ENCODE results near the gene RAD21L1.

The RAD21L1 gene

DNA sequence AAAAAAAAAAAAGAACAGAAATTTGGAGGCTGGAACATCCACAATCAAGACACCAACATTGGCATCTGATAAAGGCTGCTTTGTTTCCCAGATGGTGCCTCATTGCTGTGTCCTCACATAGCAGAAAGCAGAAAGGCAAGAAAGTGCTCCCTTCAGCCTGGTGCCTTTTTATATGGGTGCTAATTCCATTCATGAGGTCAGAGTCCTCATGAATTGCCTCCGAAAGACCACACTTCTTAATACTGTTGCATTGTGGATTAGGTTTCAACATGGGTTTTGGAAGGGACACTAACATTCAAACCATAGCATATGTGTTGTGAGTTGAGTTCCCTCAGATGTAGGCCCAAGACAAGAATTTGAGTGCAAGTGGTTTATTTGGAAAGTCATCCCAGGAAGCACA lies 30.6 kb upstream of the RAD21L1 start:
- Mint-ChIP-seq H3K36me3 (ENCODE audit: low read depth) (no peaks in the 10 kb centered on the region), H3K27me3 (ENCODE audit: low read depth) (peaks cover 22% of the 10 kb centered on the region), H3K4me3 (no peak overlapping the region), H3K4me1 (no peaks in the 10 kb centered on the region), H3K27ac (no peak overlapping the region), H3K9me3 (no peaks in the 10 kb centered on the region)
- no peak for TF ChIP-seq CTCF (IDR thresholded peaks at IDR 0.05; ENCODE audit: unreplicated experiment in 3 of 3)

- Mint-ChIP-seq H3K4me3 (no peak overlapping the region), H3K9me3 (no peaks in the 10 kb centered on the region), H3K36me3 (ENCODE audit: low read depth) (no peaks in the 10 kb centered on the region), H3K4me1 (no peaks in the 10 kb centered on the region), H3K27me3 (ENCODE audit: low read depth) (peaks cover 14% of the 10 kb centered on the region), H3K27ac (no peak overlapping the region)
- TF ChIP-seq CTCF (IDR thresholded peaks at IDR 0.05; ENCODE audit: unreplicated experiment in 3 of 3), result no peak
Measured at GRCh38 chr20:1196634-1197033, 29.2 kb upstream of the RAD21L1 start.

DNA sequence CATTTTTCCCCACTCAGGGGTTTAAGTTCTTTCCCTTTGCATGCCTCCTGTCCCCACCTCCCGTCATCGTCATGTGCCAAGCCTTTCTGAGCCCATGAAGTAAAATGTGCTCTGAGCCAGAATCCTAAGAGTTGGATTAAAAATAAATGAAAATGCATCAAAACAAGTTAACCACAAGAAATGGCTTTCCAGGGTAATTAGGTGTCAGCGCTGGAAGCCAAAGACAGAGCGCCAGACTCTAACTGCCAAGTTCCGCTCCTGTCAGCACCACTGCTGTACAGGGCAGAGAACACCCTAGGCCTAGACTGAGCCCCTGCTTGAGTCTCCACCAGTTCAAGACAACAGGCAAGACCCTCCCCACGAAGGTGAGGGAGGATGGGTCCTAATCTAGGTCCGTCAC lies 28.0 kb upstream of the RAD21L1 start:
- Mint-ChIP-seq H3K4me1 (no peaks in the 10 kb centered on the region), H3K36me3 (ENCODE audit: low read depth) (no peaks in the 10 kb centered on the region), H3K27ac (no peak overlapping the region), H3K4me3 (no peak overlapping the region), H3K27me3 (ENCODE audit: low read depth) (peaks cover 14% of the 10 kb centered on the region), H3K9me3 (no peaks in the 10 kb centered on the region)
- no peak for TF ChIP-seq CTCF (IDR thresholded peaks at IDR 0.05; ENCODE audit: unreplicated experiment in 3 of 3)

- H3K9me3 Mint-ChIP-seq, result no peaks in the 10 kb centered on the region
- H3K27me3 Mint-ChIP-seq (ENCODE audit: low read depth), result peaks cover 14% of the 10 kb centered on the region
- no peaks in the 10 kb centered on the region for H3K4me1 Mint-ChIP-seq
Measured at GRCh38 chr20:1198751-1199150, 27.1 kb upstream of the RAD21L1 start.

GRCh38 chr20:1199212-1199873 lies 26.5 kb upstream of the RAD21L1 start:
- Mint-ChIP-seq H3K27ac (no peak overlapping the region), H3K9me3 (no peaks in the 10 kb centered on the region), H3K36me3 (ENCODE audit: low read depth) (no peaks in the 10 kb centered on the region), H3K4me3 (no peak overlapping the region), H3K27me3 (ENCODE audit: low read depth) (peaks cover 14% of the 10 kb centered on the region), H3K4me1 (no peaks in the 10 kb centered on the region)
- TF ChIP-seq CTCF (IDR thresholded peaks at IDR 0.05; ENCODE audit: unreplicated experiment in 3 of 3), result no peak

More at GRCh38 chr20:1198751-1199150, 27.1 kb upstream of the RAD21L1 start:
- no peak for TF ChIP-seq CTCF (IDR thresholded peaks at IDR 0.05; ENCODE audit: unreplicated experiment in 3 of 3)
- H3K36me3 Mint-ChIP-seq (ENCODE audit: low read depth), result no peaks in the 10 kb centered on the region
- H3K4me3 Mint-ChIP-seq, result no peak overlapping the region
- H3K27ac Mint-ChIP-seq, result no peak overlapping the region

DNA sequence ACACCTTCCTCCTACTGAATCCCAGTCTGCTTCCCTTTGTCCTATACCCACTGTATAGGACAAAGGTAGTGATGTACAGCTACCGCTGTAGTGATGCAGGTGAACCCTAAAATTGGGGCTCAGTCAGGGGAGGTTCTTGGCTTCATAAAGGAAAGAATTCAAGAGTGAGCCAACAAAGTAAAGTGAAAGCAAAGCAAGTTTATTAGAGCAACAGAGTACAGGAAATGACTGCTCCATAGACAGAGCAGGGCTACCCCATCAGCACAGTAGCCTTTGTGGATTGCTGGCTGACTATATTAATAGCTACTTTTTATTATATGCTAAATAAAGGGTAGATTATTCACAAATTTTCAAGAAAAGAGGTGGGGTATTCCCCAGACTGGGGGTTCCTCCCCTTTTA lies 25.9 kb upstream of the RAD21L1 start:
- H3K27ac Mint-ChIP-seq, result no peak overlapping the region
- no peaks in the 10 kb centered on the region for H3K9me3 Mint-ChIP-seq
- H3K27me3 Mint-ChIP-seq (ENCODE audit: low read depth), result peaks cover 14% of the 10 kb centered on the region
- no peak for TF ChIP-seq CTCF (IDR thresholded peaks at IDR 0.05; ENCODE audit: unreplicated experiment in 3 of 3)
- H3K4me3 Mint-ChIP-seq, result no peak overlapping the region
- H3K36me3 Mint-ChIP-seq (ENCODE audit: low read depth), result no peaks in the 10 kb centered on the region
- H3K4me1 Mint-ChIP-seq, result no peaks in the 10 kb centered on the region
